DND-41 (cell line): ENCODE data around the gene SFSWAP.

Source experiments
- CTCF ChIP-seq: IDR thresholded peaks from 2 replicates; pipeline ENCODE4 v1.5.1; 2012; ENCODE audit warnings: borderline replicate concordance, low read length, moderate library complexity, mild to moderate bottlenecking; ENCODE audit not compliant: poor library complexity, severe bottlenecking; ENCODE audit errors: extremely low read depth
- EZH2 ChIP-seq: IDR thresholded peaks from 3 replicates; pipeline ENCODE4 v1.6.1; 2012; ENCODE audit warnings: borderline replicate concordance, low read depth, mild to moderate bottlenecking, moderate library complexity, low read length, inconsistent platforms; ENCODE audit not compliant: severe bottlenecking

GRCh38 chr12:131801254-131801866 is 90.5 kb downstream of the SFSWAP start:
- no peak for TF ChIP-seq CTCF
- no peak for TF ChIP-seq EZH2
